Measurements from ENCODE around the gene SH3BGRL3.

GRCh38 chr1:26280333-26281042 lies 602 bp downstream of the SH3BGRL3 start:
- TF ChIP-seq POLR2AphosphoS5 (IDR thresholded peaks at IDR 0.05; ENCODE audit: low read depth): no peak
- no peak for TF ChIP-seq EZH2phosphoT487 (IDR thresholded peaks at IDR 0.05; ENCODE audit: unreplicated experiment)
- no peak for TF ChIP-seq CTCF (conservative IDR thresholded peaks at IDR 0.05; ENCODE audit: low read depth in 2 of 2)
- no peak for TF ChIP-seq REST (IDR thresholded peaks at IDR 0.05; ENCODE audit: unreplicated experiment)

Measured in GM23338 (cell line).